ENCODE measurements around the gene ST3GAL2.

DNA sequence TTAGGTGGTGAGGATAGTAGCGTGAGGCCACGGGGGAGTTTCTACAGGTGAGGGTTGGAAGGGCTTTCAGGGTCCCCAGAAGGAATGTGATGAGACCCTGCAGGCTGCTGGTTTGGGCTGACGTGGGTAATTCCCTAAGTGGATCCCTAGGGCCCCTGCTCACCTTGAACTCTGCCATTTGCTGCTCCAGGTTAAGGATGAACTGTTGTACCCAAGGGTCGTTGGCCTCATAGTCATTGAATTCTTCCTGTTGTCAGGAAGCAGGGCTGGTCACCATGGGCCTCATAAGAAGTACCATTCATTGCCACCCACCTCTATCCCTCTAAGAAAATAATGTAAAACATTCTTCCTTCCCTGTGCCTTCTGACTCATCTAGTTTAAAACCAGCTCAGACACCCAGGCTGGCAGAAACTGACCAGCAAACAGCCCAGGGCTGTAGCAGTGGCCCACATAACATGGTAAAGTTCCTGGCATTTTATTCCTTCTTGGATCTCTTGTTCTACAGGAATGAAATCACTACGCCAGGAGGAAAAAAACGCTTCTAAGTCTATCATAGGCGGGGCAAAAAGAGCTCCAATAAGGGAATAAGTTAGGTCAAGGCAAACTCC lies 43.1 kb upstream of the ST3GAL2 start:
- TF ChIP-seq CTCF (IDR thresholded peaks at IDR 0.05) (no peak), EZH2 (IDR thresholded peaks at IDR 0.05; ENCODE audit: borderline replicate concordance, insufficient read depth, low read depth, low read length, poor library complexity, severe bottlenecking) (no peak)

All from B cell (primary cell).